IMR-90 (cell line): ENCODE measurements around the gene IL21R.

ENCODE experiments used
- FOS ChIP-seq: fragments of 150-350 bp; IDR thresholded peaks from 2 replicates; pipeline ENCODE4 v1.6.1; 2016; ENCODE audit warnings: low read depth, low read length
- MXI1 ChIP-seq: IDR thresholded peaks from 2 replicates; pipeline ENCODE4 v1.6.1; 2012; ENCODE audit warnings: low read depth, mild to moderate bottlenecking, low read length, moderate library complexity, borderline replicate concordance
- POLR2A ChIP-seq: IDR thresholded peaks from 2 replicates; pipeline ENCODE4 v1.6.1; 2012; ENCODE audit warnings: mild to moderate bottlenecking, low read depth, low read length
- RAD21 ChIP-seq: IDR thresholded peaks from 2 replicates; pipeline ENCODE4 v1.6.1; 2012; ENCODE audit warnings: low read length, improper control_type of control experiment
- RCOR1 ChIP-seq: IDR thresholded peaks from 2 replicates; pipeline ENCODE4 v1.6.1; 2012; ENCODE audit warnings: mild to moderate bottlenecking, low read length, improper control_type of control experiment; ENCODE audit not compliant: insufficient replicate concordance
- SMC3 ChIP-seq: fragments of 150-350 bp; IDR thresholded peaks from 2 replicates; pipeline ENCODE4 v1.6.1; 2016; ENCODE audit warnings: low read depth, mild to moderate bottlenecking, antibody characterized with exemption, low read length, moderate library complexity
- TF ChIP-seq, protein P1 (sequence below): conservative IDR thresholded peaks from 2 replicates; pipeline ENCODE4 v1.5.1; 2012; ENCODE audit warnings: mild to moderate bottlenecking, low read depth, low read length, improper control_type of control experiment
- TF ChIP-seq, protein P2 (sequence below): fragments of 150-350 bp; IDR thresholded peaks from 2 replicates; pipeline ENCODE4 v1.6.1; 2017; ENCODE audit warnings: mild to moderate bottlenecking, antibody characterized with exemption, low read length, low read depth

DNA sequence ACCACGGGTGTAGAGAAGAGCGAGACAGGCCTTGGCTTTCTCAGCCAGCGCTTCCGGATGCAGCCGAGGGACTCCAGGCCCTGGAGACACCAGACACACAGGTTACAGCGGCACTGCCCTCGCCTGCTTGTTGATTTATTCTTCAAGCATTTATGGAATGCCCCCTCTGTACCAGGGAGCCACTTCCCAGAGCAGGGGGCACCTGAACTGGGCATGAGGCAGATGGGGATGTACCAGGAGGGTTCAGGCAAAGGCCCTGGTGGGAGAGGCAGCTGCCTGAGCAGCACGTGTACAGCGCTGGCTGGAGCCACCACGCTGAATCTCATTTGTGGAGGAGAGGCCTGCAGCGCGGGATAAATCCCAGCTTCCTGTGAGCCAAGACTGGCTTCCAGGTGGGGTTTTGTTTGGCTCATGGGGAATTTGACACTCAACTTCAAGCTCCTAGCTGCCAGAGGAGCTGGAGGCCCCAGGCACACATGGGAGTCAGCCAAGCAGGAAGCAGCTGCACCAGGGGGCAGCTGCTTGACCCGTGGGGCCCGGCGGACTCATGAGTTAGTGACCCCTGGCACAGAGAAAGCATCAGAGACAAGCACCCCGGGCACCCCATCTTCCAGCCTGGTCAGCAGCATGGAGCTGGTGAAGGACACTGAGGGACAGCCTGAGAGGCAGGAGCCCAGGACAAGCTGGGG, 59.7 kb downstream of the IL21R start:
- TF ChIP-seq, protein P1, sequence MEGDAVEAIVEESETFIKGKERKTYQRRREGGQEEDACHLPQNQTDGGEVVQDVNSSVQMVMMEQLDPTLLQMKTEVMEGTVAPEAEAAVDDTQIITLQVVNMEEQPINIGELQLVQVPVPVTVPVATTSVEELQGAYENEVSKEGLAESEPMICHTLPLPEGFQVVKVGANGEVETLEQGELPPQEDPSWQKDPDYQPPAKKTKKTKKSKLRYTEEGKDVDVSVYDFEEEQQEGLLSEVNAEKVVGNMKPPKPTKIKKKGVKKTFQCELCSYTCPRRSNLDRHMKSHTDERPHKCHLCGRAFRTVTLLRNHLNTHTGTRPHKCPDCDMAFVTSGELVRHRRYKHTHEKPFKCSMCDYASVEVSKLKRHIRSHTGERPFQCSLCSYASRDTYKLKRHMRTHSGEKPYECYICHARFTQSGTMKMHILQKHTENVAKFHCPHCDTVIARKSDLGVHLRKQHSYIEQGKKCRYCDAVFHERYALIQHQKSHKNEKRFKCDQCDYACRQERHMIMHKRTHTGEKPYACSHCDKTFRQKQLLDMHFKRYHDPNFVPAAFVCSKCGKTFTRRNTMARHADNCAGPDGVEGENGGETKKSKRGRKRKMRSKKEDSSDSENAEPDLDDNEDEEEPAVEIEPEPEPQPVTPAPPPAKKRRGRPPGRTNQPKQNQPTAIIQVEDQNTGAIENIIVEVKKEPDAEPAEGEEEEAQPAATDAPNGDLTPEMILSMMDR = no peak
- TF ChIP-seq MXI1 = no peak
- TF ChIP-seq SMC3 = no peak
- TF ChIP-seq RCOR1 = no peak
- TF ChIP-seq, protein P2, sequence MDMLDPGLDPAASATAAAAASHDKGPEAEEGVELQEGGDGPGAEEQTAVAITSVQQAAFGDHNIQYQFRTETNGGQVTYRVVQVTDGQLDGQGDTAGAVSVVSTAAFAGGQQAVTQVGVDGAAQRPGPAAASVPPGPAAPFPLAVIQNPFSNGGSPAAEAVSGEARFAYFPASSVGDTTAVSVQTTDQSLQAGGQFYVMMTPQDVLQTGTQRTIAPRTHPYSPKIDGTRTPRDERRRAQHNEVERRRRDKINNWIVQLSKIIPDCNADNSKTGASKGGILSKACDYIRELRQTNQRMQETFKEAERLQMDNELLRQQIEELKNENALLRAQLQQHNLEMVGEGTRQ = no peak
- TF ChIP-seq FOS = no peak
- no peak for TF ChIP-seq POLR2A
- no peak for TF ChIP-seq RAD21
